Suprapubic skin (tissue), 4 donors: ENCODE measurements around the gene APRT.

Experiments used
- CTCF ChIP-seq, 2 donors: fragments of 200-600 bp in 1 of 2; fragments of 450-650 bp in 1 of 2; sonication (generic) in 1 of 2; IDR thresholded peaks; one replicate each; pipeline ENCODE4 v1.5.1; 2016 to 2019; ENCODE audit warnings: antibody characterized with exemption in 2 of 2, mild to moderate bottlenecking in 1 of 2, moderate library complexity in 1 of 2
- EP300 ChIP-seq: sonication (generic); formaldehyde crosslinking; IDR thresholded peaks from one replicate; pipeline ENCODE4 v1.6.1; 2017; ENCODE audit warnings: antibody characterized with exemption
- POLR2A ChIP-seq, 2 donors: fragments of 450-650 bp; IDR thresholded peaks; one replicate each; pipeline ENCODE4 v1.6.1; 2017; ENCODE audit warnings: antibody characterized with exemption in 2 of 2, mild to moderate bottlenecking in 2 of 2, moderate library complexity in 2 of 2
- POLR2AphosphoS5 ChIP-seq, 3 donors: sonication (generic); formaldehyde crosslinking; IDR thresholded peaks; one replicate each; pipeline ENCODE4 v1.6.1; 2017; ENCODE audit warnings: antibody characterized with exemption in 3 of 3

- no peak for TF ChIP-seq POLR2AphosphoS5 (IDR thresholded peaks at IDR 0.05)
- TF ChIP-seq CTCF (IDR thresholded peaks at IDR 0.05) = no peak
- TF ChIP-seq EP300 = no peak
- TF ChIP-seq POLR2A (IDR thresholded peaks at IDR 0.05) = no peak
These were observed 48.8 kb downstream of the APRT start for GRCh38 chr16:88762941-88763340.
